CD4-positive, alpha-beta T cell (primary cell): ENCODE measurements around the gene BRICD5. TPM values are rescaled to one million over a fixed set of nuclear protein-coding genes. Genes with fewer than 3 reads are reported as not detected.
"Not testable (repeated sequence)": the region's sequence is repeated elsewhere in the genome, so short reads cannot be mapped to it uniquely, and the experiment has no call there.

Source experiments
- ATAC-seq: fragments of 200-7000 bp; cut with Tn5 transposase; one replicate; pipeline ENCODE4 v1.10.0; 2022; ENCODE audit warnings: mild to moderate bottlenecking; ENCODE audit not compliant: poor library complexity
- CTCF ChIA-PET: fragments of 350-600 bp; sonication (Branson Sonifier 250); formaldehyde crosslinking; loops from one replicate; lab custom pipeline; 2021; ENCODE audit warnings: antibody characterized with exemption, inconsistent platforms; lab: Charles Lee
- POLR2A ChIA-PET: fragments of 350-600 bp; sonication (Branson Sonifier 250); formaldehyde crosslinking; loops from one replicate; lab custom pipeline; 2021; ENCODE audit warnings: antibody characterized with exemption, inconsistent platforms; lab: Charles Lee
- DNase-seq, 14 experiments: peaks; one replicate each; pipeline ENCODE4 v3.0.0-alpha.2; 2013 to 2020; ENCODE audit warnings: mixed read lengths in 2 of 14
- H3K27ac ChIP-seq, 2 donors: one replicate each; pipeline versions ENCODE4 v1.5.1 to v1.7.0; 2013; ENCODE audit warnings: low read length in 2 of 2, low read depth in 1 of 2, mild to moderate bottlenecking in 1 of 2
- H3K27me3 ChIP-seq, 2 experiments: 1 replicate in 1 of 2; 2 replicates in 1 of 2; pipeline versions ENCODE4 v1.6.1 to v1.7.0; 2013; ENCODE audit warnings: low read length in 2 of 2, control low read depth in 1 of 2, mild to moderate bottlenecking in 1 of 2, moderate library complexity in 1 of 2; ENCODE audit not compliant: insufficient read depth in 2 of 2, control insufficient read depth in 1 of 2
- H3K36me3 ChIP-seq: one replicate; pipeline ENCODE4 v1.6.1; 2013; ENCODE audit warnings: low read length, control low read depth; ENCODE audit not compliant: insufficient read depth
- H3K4me1 ChIP-seq: one replicate; pipeline ENCODE4 v1.6.1; 2013; ENCODE audit warnings: low read length, control low read depth; ENCODE audit not compliant: insufficient read depth
- H3K4me3 ChIP-seq: one replicate; pipeline ENCODE4 v1.5.1; 2013; ENCODE audit warnings: mild to moderate bottlenecking, low read length, moderate library complexity
- H3K9me3 ChIP-seq, 2 experiments: 1 replicate in 1 of 2; 2 replicates in 1 of 2; pipeline versions ENCODE4 v1.6.1 to v1.7.0; 2013; ENCODE audit warnings: low read length in 2 of 2, mild to moderate bottlenecking in 2 of 2, control low read depth in 1 of 2, moderate library complexity in 1 of 2; ENCODE audit not compliant: control insufficient read depth in 1 of 2, insufficient read depth in 1 of 2
- H3K27ac Mint-ChIP-seq: one replicate; pipeline ENCODE4 v1.8.0; 2020; ENCODE audit warnings: mixed read lengths
- H3K27me3 Mint-ChIP-seq: one replicate; pipeline ENCODE4 v1.8.0; 2021; ENCODE audit warnings: mixed read lengths
- H3K36me3 Mint-ChIP-seq: one replicate; pipeline ENCODE4 v1.8.0; 2021; ENCODE audit warnings: low read depth, mixed read lengths
- H3K4me1 Mint-ChIP-seq: one replicate; pipeline ENCODE4 v1.8.0; 2021; ENCODE audit warnings: low read depth, mixed read lengths
- H3K4me3 Mint-ChIP-seq: one replicate; pipeline ENCODE4 v1.8.0; 2020; ENCODE audit warnings: mild to moderate bottlenecking, mixed read lengths
- H3K9me3 Mint-ChIP-seq: one replicate; pipeline ENCODE4 v1.8.0; 2020; ENCODE audit warnings: mixed read lengths
- CTCF ChIP-seq: fragments of 200-600 bp; IDR thresholded peaks from one replicate; pipeline ENCODE4 v1.8.0; 2022; ENCODE audit warnings: antibody characterized with exemption, mild to moderate bottlenecking
- intact Hi-C, 2 experiments: fragments of 100-400 bp; cut with DNase I in 1 of 2; cut with micrococcal nuclease in 1 of 2; formaldehyde crosslinking; loops; one replicate each; pipeline versions ENCODE4 v1.15.1 to v1.9.0; 2023 to 2025; cut with DNase I, micrococcal nuclease
- polyA plus RNA-seq, 2 donors: library from polyadenylated mRNA; unstranded; fragments of 120-200 nt; gene quantifications; one replicate each; pipeline ENCODE4 v1.2.1, GENCODE V29; 2013
- total RNA-seq, 174 experiments: library from RNA in 2 of 174; stranded (reverse) in 2 of 174; gene quantifications; one replicate each; pipeline ENCODE4 v1.2.3 and lab custom pipeline; 2021 to 2026

BRICD5 gene
- 1 to 10 TPM; 4.2 to 5.0 TPM for total RNA-seq
- 8.2 TPM for polyA plus RNA-seq (2013, experiment 1 of 2)
- polyA plus RNA-seq (2013, experiment 2 of 2), result 9.6 TPM
- 0.51 to 12.1 (median 3.8) reads per million in 172 experiments for total RNA-seq (lab: John Stamatoyannopoulos, UW)

- intact Hi-C loops, result loop anchor here in 1 of 2 experiments (10.0 kb wide), 1 partner anchor 796 kb away; the partner anchor contains the start of gene UNKL
Observed at GRCh38 chr16:2210386-2211365, at the start of gene BRICD5. TSS of gene BRICD5 (minus strand) at chr16:2210863. CDS start at chr16:2210833, 30 bp downstream.

GRCh38 chr16:2260250-2260649 is 49.6 kb upstream of the BRICD5 start:
- ChIA-PET POLR2A (no interaction called here), CTCF (interaction anchor here (0.7 kb wide), 1 partner anchor 120 kb away, joined by 3 read pairs; no protein-coding TSS in a partner anchor)
- Mint-ChIP-seq H3K4me1 (peaks cover 9% of the 10 kb centered on the region), H3K4me3 (no peak overlapping the region), H3K9me3 (no peaks in the 10 kb centered on the region), H3K27me3 (no peaks in the 10 kb centered on the region), H3K27ac (no peak overlapping the region), H3K36me3 (peaks cover 96% of the 10 kb centered on the region)
- Histone ChIP-seq H3K36me3 (peaks cover 81% of the 10 kb centered on the region), H3K9me3 (no peaks in the 10 kb centered on the region), H3K27ac (no peak overlapping the region), H3K27me3 (no peaks in the 10 kb centered on the region), H3K4me3 (no peak overlapping the region), H3K4me1 (peaks cover 3% of the 10 kb centered on the region)
- ATAC-seq (no peak), DNase-seq (no peak)
- intact Hi-C loops, result no loop called here
- TF ChIP-seq CTCF, result no peak

More at GRCh38 chr16:2210386-2211365, at the start of gene BRICD5:
- Mint-ChIP-seq H3K4me1 (peaks cover 19% of the 10 kb centered on the region), H3K36me3 (peaks cover 16% of the 10 kb centered on the region), H3K27me3 (no peaks in the 10 kb centered on the region), H3K4me3 (peak within 1 kb of the TSS; percentile 11), H3K27ac (peak within 1 kb of the TSS; percentile 24), H3K9me3 (no peaks in the 10 kb centered on the region)
- H3K36me3 ChIP-seq, result peaks cover 32% of the 10 kb centered on the region
- no peak within 1 kb of the TSS for H3K27ac ChIP-seq
- no peaks in the 10 kb centered on the region for H3K27me3 ChIP-seq
- DNase-seq (no peak), ATAC-seq (no peak)
- H3K4me3 ChIP-seq, result no peak within 1 kb of the TSS
- ChIA-PET CTCF (no interaction called here), POLR2A (interaction anchor here (1.3 kb wide), 1 partner anchor 246 kb away, joined by 3 read pairs; the partner anchor contains the start of gene RPS2)
- no peaks in the 10 kb centered on the region for H3K9me3 ChIP-seq
- H3K4me1 ChIP-seq, result peaks cover 38% of the 10 kb centered on the region
- no peak for TF ChIP-seq CTCF

- H3K4me3 ChIP-seq, H3K4me1 ChIP-seq, H3K27me3 ChIP-seq, ATAC-seq, POLR2A ChIA-PET, H3K27me3 Mint-ChIP-seq, H3K9me3 Mint-ChIP-seq, DNase-seq, H3K27ac ChIP-seq, H3K27ac Mint-ChIP-seq, H3K4me3 Mint-ChIP-seq, H3K9me3 ChIP-seq, CTCF ChIA-PET, H3K4me1 Mint-ChIP-seq: not testable (repeated sequence)
- H3K36me3 ChIP-seq, result peaks cover 77% of the 10 kb centered on the region
- intact Hi-C loops, result loop anchor here in 1 of 2 experiments (10.0 kb wide), 1 partner anchor 234 kb away; the partner anchor contains the start of gene NHERF2
- peaks cover 94% of the 10 kb centered on the region for H3K36me3 Mint-ChIP-seq
Observed at GRCh38 chr16:2258530-2258929, 47.9 kb upstream of the BRICD5 start.
